Measurements from ENCODE around the gene EFCAB6. TPM values are rescaled to one million over a fixed set of nuclear protein-coding genes. Genes with fewer than 3 reads are reported as not detected.

EFCAB6 gene
- total RNA-seq, 4 donors from 2014 or later = 1.2 to 4.0 (median 3.0) TPM

DNA sequence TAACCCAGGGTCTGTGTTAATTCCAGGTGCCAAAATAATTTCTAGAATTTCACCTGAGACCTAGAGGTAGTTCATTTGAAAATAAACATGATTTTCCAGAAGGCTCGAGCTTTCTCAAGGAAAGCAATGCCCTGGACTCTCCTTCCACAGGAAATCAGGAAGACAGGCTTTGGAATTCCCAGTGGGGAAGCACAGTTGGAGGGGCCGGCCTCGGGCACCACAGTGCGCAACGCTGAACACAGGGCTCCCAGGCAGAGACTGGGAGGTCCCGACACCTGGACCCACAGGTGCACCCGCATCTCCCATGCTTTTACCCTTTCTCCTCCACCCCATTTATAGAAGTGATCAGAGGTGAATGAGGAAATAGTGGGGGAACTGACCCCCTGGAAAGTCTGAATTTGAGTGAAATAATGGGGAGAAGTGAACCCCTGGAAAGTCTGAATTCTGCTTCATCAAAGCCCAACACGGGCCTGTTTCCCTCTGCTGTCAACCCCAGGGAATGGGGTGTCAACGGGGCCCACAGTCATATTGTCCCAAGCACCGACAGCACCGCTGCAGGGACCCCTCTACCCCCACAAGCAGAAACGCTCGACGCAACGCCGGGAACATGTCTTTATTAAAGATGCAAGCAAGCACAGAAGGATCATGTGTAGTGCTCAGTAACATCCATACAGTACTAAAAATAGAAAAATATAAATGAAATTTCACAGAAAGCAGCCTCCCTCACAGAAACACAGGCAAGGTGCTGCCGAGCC is 12.0 kb upstream of the EFCAB6 start:
- DNase-seq (ENCODE audit: extremely low spot score) = no peak
- TF ChIP-seq POLR2A (IDR thresholded peaks at IDR 0.05; ENCODE audit: low read depth) = no peak
- Histone ChIP-seq H3K4me3 (no peak overlapping the region), H3K4me1 (peaks cover under 1 to 29% (median 23%) of the 10 kb centered on the region in 4 donors), H3K9me3 (no peaks in the 10 kb centered on the region), H3K27me3 (peaks cover 0 to 57% (median 0%) of the 10 kb centered on the region in 4 donors), H3K36me3 (no peaks in the 10 kb centered on the region), H3K27ac (replicated peaks in 1 of 4) (no peak overlapping the region)
- intact Hi-C loops (cut with DNase I) = loop anchor here (10.0 kb wide), 1 partner anchor 439 kb away; no protein-coding TSS in a partner anchor
- WGBS = 83% methylated on average over 17 of the region's 17 CpGs

- H3K27ac ChIP-seq (replicated peaks in 1 of 4) = no peak overlapping the region
- no peak for DNase-seq (ENCODE audit: extremely low spot score)
- intact Hi-C loops (cut with DNase I) = loop anchor here (10.0 kb wide), 1 partner anchor 439 kb away; no protein-coding TSS in a partner anchor
These were observed 11.3 kb upstream of the EFCAB6 start for GRCh38 chr22:43823353-43823908.

GRCh38 chr22:43821606-43822425 is 9.7 kb upstream of the EFCAB6 start:
- intact Hi-C loops (cut with DNase I) = loop anchor here (10.0 kb wide), 1 partner anchor 437 kb away; no protein-coding TSS in a partner anchor
- Histone ChIP-seq H3K27ac (replicated peaks in 1 of 4) (no peak overlapping the region), H3K27me3 (peaks cover 0 to 59% (median 0%) of the 10 kb centered on the region in 4 donors), H3K4me3 (no peak overlapping the region), H3K9me3 (no peaks in the 10 kb centered on the region), H3K36me3 (no peaks in the 10 kb centered on the region), H3K4me1 (peaks cover 0 to 8% (median 8%) of the 10 kb centered on the region in 4 donors)
- TF ChIP-seq POLR2A (IDR thresholded peaks at IDR 0.05; ENCODE audit: low read depth) (no peak), POLR2AphosphoS5 (IDR thresholded peaks at IDR 0.05) (no peak), EP300 (IDR thresholded peaks at IDR 0.05) (no peak)
- no peak for DNase-seq (ENCODE audit: extremely low spot score)
- WGBS = 57% methylated on average over 15 of the region's 22 CpGs

More at GRCh38 chr22:43823353-43823908, 11.3 kb upstream of the EFCAB6 start:
- Histone ChIP-seq H3K36me3 (no peaks in the 10 kb centered on the region), H3K9me3 (no peaks in the 10 kb centered on the region), H3K4me1 (peaks cover 0 to 24% (median 17%) of the 10 kb centered on the region in 4 donors), H3K27me3 (peaks cover 0 to 59% (median 0%) of the 10 kb centered on the region in 4 donors), H3K4me3 (no peak overlapping the region)
- TF ChIP-seq EP300 (IDR thresholded peaks at IDR 0.05) = no peak
- TF ChIP-seq POLR2AphosphoS5 (IDR thresholded peaks at IDR 0.05) = no peak
- TF ChIP-seq, protein P1, sequence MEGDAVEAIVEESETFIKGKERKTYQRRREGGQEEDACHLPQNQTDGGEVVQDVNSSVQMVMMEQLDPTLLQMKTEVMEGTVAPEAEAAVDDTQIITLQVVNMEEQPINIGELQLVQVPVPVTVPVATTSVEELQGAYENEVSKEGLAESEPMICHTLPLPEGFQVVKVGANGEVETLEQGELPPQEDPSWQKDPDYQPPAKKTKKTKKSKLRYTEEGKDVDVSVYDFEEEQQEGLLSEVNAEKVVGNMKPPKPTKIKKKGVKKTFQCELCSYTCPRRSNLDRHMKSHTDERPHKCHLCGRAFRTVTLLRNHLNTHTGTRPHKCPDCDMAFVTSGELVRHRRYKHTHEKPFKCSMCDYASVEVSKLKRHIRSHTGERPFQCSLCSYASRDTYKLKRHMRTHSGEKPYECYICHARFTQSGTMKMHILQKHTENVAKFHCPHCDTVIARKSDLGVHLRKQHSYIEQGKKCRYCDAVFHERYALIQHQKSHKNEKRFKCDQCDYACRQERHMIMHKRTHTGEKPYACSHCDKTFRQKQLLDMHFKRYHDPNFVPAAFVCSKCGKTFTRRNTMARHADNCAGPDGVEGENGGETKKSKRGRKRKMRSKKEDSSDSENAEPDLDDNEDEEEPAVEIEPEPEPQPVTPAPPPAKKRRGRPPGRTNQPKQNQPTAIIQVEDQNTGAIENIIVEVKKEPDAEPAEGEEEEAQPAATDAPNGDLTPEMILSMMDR (IDR thresholded peaks at IDR 0.05) = no peak
- no peak for TF ChIP-seq POLR2A (IDR thresholded peaks at IDR 0.05; ENCODE audit: low read depth)
- WGBS = 65% methylated on average over 12 of the region's 13 CpGs

GRCh38 chr22:43820651-43821305 is 8.7 kb upstream of the EFCAB6 start:
- Histone ChIP-seq H3K27ac (replicated peaks in 1 of 4) (no peak overlapping the region), H3K9me3 (no peaks in the 10 kb centered on the region), H3K36me3 (no peaks in the 10 kb centered on the region), H3K4me1 (no peaks in the 10 kb centered on the region), H3K4me3 (no peak overlapping the region), H3K27me3 (peaks cover 0 to 59% (median 0%) of the 10 kb centered on the region in 4 donors)
- WGBS = 77% methylated on average over 18 of the region's 18 CpGs
- intact Hi-C loops (cut with DNase I) = loop anchor here (10.0 kb wide), 1 partner anchor 436 kb away; no protein-coding TSS in a partner anchor
- TF ChIP-seq, protein P1 (IDR thresholded peaks at IDR 0.05) = no peak
- no peak for TF ChIP-seq POLR2AphosphoS5 (IDR thresholded peaks at IDR 0.05)
- TF ChIP-seq POLR2A (IDR thresholded peaks at IDR 0.05; ENCODE audit: low read depth) = no peak
- no peak for TF ChIP-seq EP300 (IDR thresholded peaks at IDR 0.05)
- no peak for DNase-seq (ENCODE audit: extremely low spot score)

DNA sequence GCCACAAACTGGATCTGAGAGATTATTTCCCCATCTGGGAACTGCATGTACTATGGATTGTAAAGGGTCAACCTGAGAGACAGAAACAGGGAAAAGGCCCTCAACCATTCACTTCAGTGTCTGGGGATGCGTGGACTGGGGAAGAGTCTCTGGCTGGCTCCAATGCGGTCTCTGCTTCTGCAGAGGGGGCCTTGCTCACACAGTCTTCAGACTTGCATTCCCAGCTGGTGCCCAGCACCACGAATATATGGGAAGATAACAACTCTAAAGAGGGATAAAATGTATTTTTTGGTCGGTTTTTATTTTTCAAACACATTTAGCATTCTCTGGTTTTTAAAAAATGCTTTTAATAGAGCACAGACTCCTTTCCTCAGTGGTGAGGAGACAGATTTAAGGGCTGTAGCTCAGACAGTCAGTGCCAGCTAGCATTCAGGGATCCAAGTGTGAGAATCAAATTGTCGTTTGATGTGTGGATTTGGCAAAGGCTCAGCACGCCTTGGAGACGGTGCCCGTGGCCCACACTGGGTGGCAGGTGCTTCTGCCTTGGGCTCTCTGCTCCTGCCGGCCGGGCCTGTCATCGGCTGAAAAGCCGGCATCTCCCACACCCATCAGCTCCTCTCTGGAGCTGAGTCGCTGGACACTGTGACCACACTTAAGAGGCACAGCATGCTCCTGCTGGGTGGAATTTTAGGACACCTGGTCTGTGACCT is 8.0 kb upstream of the EFCAB6 start:
- DNase-seq (ENCODE audit: extremely low spot score) = no peak
- TF ChIP-seq EP300 (IDR thresholded peaks at IDR 0.05) = no peak
- TF ChIP-seq, protein P1 (IDR thresholded peaks at IDR 0.05) = no peak
- no peak for TF ChIP-seq POLR2AphosphoS5 (IDR thresholded peaks at IDR 0.05)
- TF ChIP-seq POLR2A (IDR thresholded peaks at IDR 0.05; ENCODE audit: low read depth) = no peak
- 77% methylated on average over 13 of the region's 13 CpGs for WGBS

More for the DNA sequence above, 8.0 kb upstream of the EFCAB6 start:
- Histone ChIP-seq H3K4me3 (no peak overlapping the region), H3K9me3 (no peaks in the 10 kb centered on the region), H3K4me1 (no peaks in the 10 kb centered on the region), H3K27me3 (peaks cover 0 to 59% (median 0%) of the 10 kb centered on the region in 4 donors), H3K36me3 (no peaks in the 10 kb centered on the region), H3K27ac (replicated peaks in 1 of 4) (no peak overlapping the region)
- intact Hi-C loops (cut with DNase I) = loop anchor here (10.0 kb wide), 2 partner anchors 135 to 435 kb away; partner anchors contain the start of gene SAMM50
